ENCODE data around the gene PKIB.
"Not testable (repeated sequence)": the region's sequence is repeated elsewhere in the genome, so short reads cannot be mapped to it uniquely, and the experiment has no call there.

Gene PKIB

GRCh38 chr6:122736616-122737015, 126.4 kb downstream of the PKIB start:
- no peak for DNase-seq (ENCODE audit: low read depth)
- TF ChIP-seq MYC (IDR thresholded peaks at IDR 0.05; ENCODE audit: low read depth, low read length): no peak
- TF ChIP-seq POLR2A (IDR thresholded peaks at IDR 0.05; ENCODE audit: extremely low read depth, insufficient read length): no peak
- TF ChIP-seq, protein P1, sequence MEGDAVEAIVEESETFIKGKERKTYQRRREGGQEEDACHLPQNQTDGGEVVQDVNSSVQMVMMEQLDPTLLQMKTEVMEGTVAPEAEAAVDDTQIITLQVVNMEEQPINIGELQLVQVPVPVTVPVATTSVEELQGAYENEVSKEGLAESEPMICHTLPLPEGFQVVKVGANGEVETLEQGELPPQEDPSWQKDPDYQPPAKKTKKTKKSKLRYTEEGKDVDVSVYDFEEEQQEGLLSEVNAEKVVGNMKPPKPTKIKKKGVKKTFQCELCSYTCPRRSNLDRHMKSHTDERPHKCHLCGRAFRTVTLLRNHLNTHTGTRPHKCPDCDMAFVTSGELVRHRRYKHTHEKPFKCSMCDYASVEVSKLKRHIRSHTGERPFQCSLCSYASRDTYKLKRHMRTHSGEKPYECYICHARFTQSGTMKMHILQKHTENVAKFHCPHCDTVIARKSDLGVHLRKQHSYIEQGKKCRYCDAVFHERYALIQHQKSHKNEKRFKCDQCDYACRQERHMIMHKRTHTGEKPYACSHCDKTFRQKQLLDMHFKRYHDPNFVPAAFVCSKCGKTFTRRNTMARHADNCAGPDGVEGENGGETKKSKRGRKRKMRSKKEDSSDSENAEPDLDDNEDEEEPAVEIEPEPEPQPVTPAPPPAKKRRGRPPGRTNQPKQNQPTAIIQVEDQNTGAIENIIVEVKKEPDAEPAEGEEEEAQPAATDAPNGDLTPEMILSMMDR (IDR thresholded peaks at IDR 0.05; ENCODE audit: low read depth, low read length): no peak
- TF ChIP-seq, protein P2, sequence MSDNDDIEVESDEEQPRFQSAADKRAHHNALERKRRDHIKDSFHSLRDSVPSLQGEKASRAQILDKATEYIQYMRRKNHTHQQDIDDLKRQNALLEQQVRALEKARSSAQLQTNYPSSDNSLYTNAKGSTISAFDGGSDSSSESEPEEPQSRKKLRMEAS (IDR thresholded peaks at IDR 0.05; ENCODE audit: low read depth, low read length): no peak
- no peak overlapping the region for H3K4me3 ChIP-seq (ENCODE audit: low read depth, low read length)

- no peak for TF ChIP-seq POLR2A (IDR thresholded peaks at IDR 0.05; ENCODE audit: extremely low read depth, insufficient read length)
- no peak for TF ChIP-seq MYC (IDR thresholded peaks at IDR 0.05; ENCODE audit: low read depth, low read length)
- TF ChIP-seq, protein P2 (IDR thresholded peaks at IDR 0.05; ENCODE audit: low read depth, low read length): no peak
- TF ChIP-seq, protein P1 (IDR thresholded peaks at IDR 0.05; ENCODE audit: low read depth, low read length): no peak
- H3K4me3 ChIP-seq (ENCODE audit: low read depth, low read length): no peak overlapping the region
- DNase-seq (ENCODE audit: low read depth): no peak
These were observed 129.9 kb downstream of the PKIB start for GRCh38 chr6:122740091-122740490.

DNA sequence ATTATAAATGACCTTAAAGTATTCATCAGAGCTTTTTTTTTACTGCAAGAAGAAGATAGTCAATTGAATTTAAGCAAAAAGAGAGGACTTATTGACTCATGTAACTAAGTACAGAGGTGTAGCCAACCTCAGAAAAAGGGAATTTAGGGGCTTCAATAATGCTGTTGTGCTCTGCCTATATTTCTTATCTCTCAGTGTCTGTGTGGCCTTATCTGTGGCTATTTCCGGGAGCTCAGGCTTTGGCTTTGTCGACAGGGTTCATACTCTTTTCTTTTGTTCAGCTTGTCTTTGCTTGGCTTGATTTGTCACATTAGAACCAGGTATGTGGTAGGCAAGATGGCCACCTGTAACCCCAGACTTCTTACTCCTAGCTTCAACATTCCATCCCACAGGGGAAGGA, 130.7 kb downstream of the PKIB start:
- TF ChIP-seq, protein P2 (IDR thresholded peaks at IDR 0.05; ENCODE audit: low read depth, low read length): no peak
- TF ChIP-seq MYC (IDR thresholded peaks at IDR 0.05; ENCODE audit: low read depth, low read length) (no peak), POLR2A (IDR thresholded peaks at IDR 0.05; ENCODE audit: extremely low read depth, insufficient read length) (no peak)
- TF ChIP-seq, protein P1 (IDR thresholded peaks at IDR 0.05; ENCODE audit: low read depth, low read length): no peak
- H3K4me3 ChIP-seq (ENCODE audit: low read depth, low read length): no peak overlapping the region
- no peak for DNase-seq (ENCODE audit: low read depth)

DNA sequence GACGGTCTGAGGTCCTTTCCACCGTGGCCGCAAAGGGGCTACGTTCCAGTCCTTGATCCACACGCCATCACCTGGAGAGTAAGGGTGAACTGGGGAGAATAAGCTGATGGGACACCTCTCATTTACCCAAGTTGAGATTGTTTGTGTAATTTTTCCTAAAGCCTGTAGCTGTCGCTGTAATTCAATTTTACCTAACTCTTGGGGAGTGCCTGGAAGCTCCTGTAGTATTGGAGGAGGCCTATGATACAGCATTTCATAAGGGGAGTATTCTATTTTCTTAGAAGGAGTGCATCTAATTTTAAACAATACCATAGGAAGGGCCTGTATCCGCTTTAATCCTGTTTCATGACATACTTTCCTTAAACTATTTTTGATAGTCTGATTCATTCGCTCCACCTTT, 134.0 kb downstream of the PKIB start:
- DNase-seq (ENCODE audit: low read depth); H3K4me3 ChIP-seq (ENCODE audit: low read depth, low read length): not testable (repeated sequence)
- TF ChIP-seq, protein P1 (IDR thresholded peaks at IDR 0.05; ENCODE audit: low read depth, low read length): peak; percentile 23

- not testable (repeated sequence) for DNase-seq (ENCODE audit: low read depth); H3K4me3 ChIP-seq (ENCODE audit: low read depth, low read length)
These were observed 134.7 kb downstream of the PKIB start for GRCh38 chr6:122744856-122745255.

- DNase-seq (ENCODE audit: low read depth): no peak
- H3K4me3 ChIP-seq (ENCODE audit: low read depth, low read length): no peak overlapping the region
- TF ChIP-seq, protein P1 (IDR thresholded peaks at IDR 0.05; ENCODE audit: low read depth, low read length): no peak
- TF ChIP-seq, protein P2 (IDR thresholded peaks at IDR 0.05; ENCODE audit: low read depth, low read length): no peak
- TF ChIP-seq MYC (IDR thresholded peaks at IDR 0.05; ENCODE audit: low read depth, low read length): no peak
- TF ChIP-seq POLR2A (IDR thresholded peaks at IDR 0.05; ENCODE audit: extremely low read depth, insufficient read length): no peak
These were observed 136.5 kb downstream of the PKIB start for GRCh38 chr6:122746688-122747087.

All from NB4 (cell line).